HK-2 (cell line): ENCODE data around the gene STMP1.
"Not testable (repeated sequence)": the region's sequence is repeated elsewhere in the genome, so short reads cannot be mapped to it uniquely, and the experiment has no call there.

Experiments used
- DNase-seq: peaks from one replicate; pipeline ENCODE4 v3.0.0-alpha.2; 2018; ENCODE audit not compliant: unreplicated experiment

Gene STMP1

GRCh38 chr7:135664046-135664589, 1.8 kb downstream of the STMP1 start:
- no peak for DNase-seq

- DNase-seq, result no peak
These were observed 2.7 kb downstream of the STMP1 start for GRCh38 chr7:135665042-135665441.

- DNase-seq, result no peak
These were observed 3.8 kb downstream of the STMP1 start for GRCh38 chr7:135666156-135666555.

- no peak for DNase-seq
These were observed 4.5 kb downstream of the STMP1 start for GRCh38 chr7:135666846-135667245.

- DNase-seq, result not testable (repeated sequence)
These were observed 5.3 kb downstream of the STMP1 start for GRCh38 chr7:135667626-135668025.

GRCh38 chr7:135668852-135669395, 6.6 kb downstream of the STMP1 start:
- DNase-seq, result not testable (repeated sequence)

GRCh38 chr7:135669774-135670173, 7.5 kb downstream of the STMP1 start:
- DNase-seq, result no peak

- DNase-seq, result no peak
These were observed 7.9 kb downstream of the STMP1 start for GRCh38 chr7:135670179-135670578.

GRCh38 chr7:135672560-135673359, 10.4 kb downstream of the STMP1 start:
- DNase-seq, result no peak

- DNase-seq, result no peak
These were observed 11.0 kb downstream of the STMP1 start for GRCh38 chr7:135673360-135673706.

GRCh38 chr7:135678612-135679575, 16.6 kb downstream of the STMP1 start:
- no peak for DNase-seq

- DNase-seq, result no peak
These were observed 19.4 kb downstream of the STMP1 start for GRCh38 chr7:135681762-135682161.

- DNase-seq, result no peak
These were observed 19.9 kb downstream of the STMP1 start for GRCh38 chr7:135682191-135682590.

GRCh38 chr7:135683609-135684008, 21.3 kb downstream of the STMP1 start:
- no peak for DNase-seq

- DNase-seq, result no peak
These were observed 21.8 kb downstream of the STMP1 start for GRCh38 chr7:135684136-135684535.

GRCh38 chr7:135684699-135685098, 22.4 kb downstream of the STMP1 start:
- no peak for DNase-seq

GRCh38 chr7:135685306-135686084, 23.2 kb downstream of the STMP1 start:
- no peak for DNase-seq

- DNase-seq, result no peak
These were observed 25.2 kb downstream of the STMP1 start for GRCh38 chr7:135687466-135687865.

- no peak for DNase-seq
These were observed 28.3 kb downstream of the STMP1 start for GRCh38 chr7:135690566-135690965.

- no peak for DNase-seq
These were observed 29.7 kb downstream of the STMP1 start for GRCh38 chr7:135692055-135692454.

- not testable (repeated sequence) for DNase-seq
These were observed 30.3 kb downstream of the STMP1 start for GRCh38 chr7:135692606-135693005.
